Activated CD4-positive, alpha-beta T cell treated with anti-CD3 and anti-CD28 coated beads for 1 hour (primary cell): ENCODE results near the gene LTBP2.
"Not testable (repeated sequence)": the region's sequence is repeated elsewhere in the genome, so short reads cannot be mapped to it uniquely, and the experiment has no call there.

Source experiments
- DNase-seq: peaks from one replicate; pipeline ENCODE4 v3.0.0-alpha.2; 2020

LTBP2 gene

GRCh38 chr14:74547331-74547927 is 64.6 kb downstream of the LTBP2 start:
- DNase-seq = no peak

GRCh38 chr14:74546416-74546815 is 65.6 kb downstream of the LTBP2 start:
- DNase-seq = no peak

- DNase-seq = no peak
Observed at GRCh38 chr14:74545386-74545785, 66.7 kb downstream of the LTBP2 start.

GRCh38 chr14:74543771-74544438 is 68.1 kb downstream of the LTBP2 start:
- DNase-seq = no peak

- DNase-seq = no peak
Observed at GRCh38 chr14:74542056-74542685, 69.9 kb downstream of the LTBP2 start.

GRCh38 chr14:74541225-74541624 is 70.8 kb downstream of the LTBP2 start:
- no peak for DNase-seq

DNA sequence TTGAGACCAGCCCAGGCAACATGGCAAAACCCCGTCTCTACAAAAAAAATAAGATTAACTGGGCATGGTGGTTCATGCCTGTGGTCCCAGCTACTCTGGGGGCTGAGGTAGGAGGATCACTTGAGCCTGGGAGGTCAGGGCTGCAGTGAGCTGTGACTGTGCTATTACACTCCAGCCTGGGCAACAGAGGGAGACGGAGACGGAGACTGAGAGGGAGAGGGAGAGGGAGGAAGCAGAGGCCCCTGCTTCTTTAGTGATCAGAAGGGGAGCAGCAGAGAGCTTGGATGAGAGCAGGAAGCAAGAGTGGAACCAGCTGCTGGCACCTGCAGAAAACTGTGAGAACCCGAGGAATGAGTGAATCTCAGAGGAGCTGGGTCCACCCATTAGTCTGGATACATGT is 72.5 kb downstream of the LTBP2 start:
- no peak for DNase-seq

DNA sequence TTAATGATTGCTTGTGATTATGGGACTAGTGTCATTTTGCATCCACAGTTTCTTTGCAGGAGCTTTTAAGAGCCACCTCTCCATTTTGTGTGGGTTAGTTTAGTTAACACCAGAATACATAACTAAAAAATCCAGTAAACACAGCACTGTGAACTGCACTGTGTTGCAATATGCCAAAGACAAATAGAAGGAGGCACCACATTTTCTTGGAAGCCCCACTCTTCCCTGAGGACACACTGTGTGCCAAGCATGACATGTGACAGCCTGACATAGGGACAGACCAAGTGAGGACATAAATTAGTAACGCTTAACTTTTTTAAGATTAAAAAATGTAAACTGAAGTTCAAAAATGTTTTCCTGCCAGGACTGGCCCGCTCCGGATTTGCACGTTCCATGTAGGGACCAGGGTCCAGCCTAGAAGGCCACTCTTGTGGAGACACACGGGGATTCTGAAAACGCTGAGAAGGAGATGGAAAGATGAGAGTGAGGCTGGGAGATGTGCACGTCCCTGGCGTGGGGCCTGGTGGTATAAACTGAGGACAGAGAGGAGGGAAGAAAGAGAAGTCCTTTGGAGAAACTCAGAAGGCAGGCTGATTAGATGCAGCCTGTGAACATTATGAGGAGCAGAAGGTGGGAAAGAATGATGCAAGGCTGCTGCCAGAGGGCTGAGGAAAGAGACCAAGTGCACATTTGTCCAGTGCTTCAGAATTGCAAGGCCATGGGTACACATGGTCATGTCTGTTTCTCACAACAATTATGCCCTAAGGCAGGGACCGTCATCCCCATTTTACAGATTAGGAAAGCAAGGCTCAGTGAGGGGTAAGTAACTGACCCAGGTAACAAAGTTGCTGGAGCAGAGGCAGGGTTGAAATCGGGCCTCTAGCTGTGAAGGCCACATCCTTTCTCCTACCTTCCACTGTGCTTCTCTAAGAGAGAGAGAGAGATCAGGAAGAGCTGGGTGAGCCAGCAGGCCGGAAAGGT is 73.3 kb downstream of the LTBP2 start:
- no peak for DNase-seq

GRCh38 chr14:74536336-74536735 is 75.7 kb downstream of the LTBP2 start:
- not testable (repeated sequence) for DNase-seq

- no peak for DNase-seq
Observed at GRCh38 chr14:74535756-74536325, 76.2 kb downstream of the LTBP2 start.

DNA sequence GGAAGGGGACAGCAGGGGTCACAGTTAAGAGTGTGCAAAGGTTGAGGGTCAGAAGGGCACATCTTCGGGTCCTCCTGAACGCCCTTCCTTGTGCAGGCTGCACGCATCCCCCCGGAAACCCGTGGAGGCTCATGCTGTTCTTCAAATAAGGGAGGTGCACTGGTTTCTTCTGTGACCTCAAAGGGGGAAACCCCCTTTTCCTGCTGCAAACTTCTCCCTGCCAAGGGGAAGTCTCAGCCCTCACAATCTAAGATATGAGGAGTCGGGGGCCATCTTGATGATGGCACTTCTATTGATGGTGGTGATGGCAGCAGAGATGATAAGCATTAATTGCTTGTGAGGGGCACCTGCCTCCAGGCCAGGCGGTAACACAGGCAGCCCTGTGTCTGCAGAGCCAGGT is 78.5 kb downstream of the LTBP2 start:
- DNase-seq = no peak

GRCh38 chr14:74532246-74532645 is 79.8 kb downstream of the LTBP2 start:
- no peak for DNase-seq

GRCh38 chr14:74531467-74531866 is 80.6 kb downstream of the LTBP2 start:
- no peak for DNase-seq

DNA sequence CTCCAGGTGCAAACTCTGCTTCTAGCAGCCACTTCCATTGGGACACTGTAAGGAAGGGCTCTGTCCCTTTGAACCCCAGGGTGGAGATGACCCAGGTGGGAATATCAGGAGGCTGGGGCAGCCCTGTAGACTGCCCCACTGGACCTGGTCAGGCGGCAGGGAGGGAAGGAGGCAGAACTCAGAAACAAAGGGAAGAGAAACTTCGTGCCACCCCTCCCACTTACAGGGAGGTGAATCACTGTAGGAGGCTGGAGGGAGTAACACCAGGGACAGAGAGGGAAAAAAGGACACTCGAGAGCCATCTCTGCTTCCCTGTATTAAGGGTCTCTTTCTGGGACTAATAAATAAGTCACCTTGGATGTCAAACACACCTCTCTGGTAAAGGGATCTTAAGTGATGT is 81.0 kb downstream of the LTBP2 start:
- DNase-seq = no peak

DNA sequence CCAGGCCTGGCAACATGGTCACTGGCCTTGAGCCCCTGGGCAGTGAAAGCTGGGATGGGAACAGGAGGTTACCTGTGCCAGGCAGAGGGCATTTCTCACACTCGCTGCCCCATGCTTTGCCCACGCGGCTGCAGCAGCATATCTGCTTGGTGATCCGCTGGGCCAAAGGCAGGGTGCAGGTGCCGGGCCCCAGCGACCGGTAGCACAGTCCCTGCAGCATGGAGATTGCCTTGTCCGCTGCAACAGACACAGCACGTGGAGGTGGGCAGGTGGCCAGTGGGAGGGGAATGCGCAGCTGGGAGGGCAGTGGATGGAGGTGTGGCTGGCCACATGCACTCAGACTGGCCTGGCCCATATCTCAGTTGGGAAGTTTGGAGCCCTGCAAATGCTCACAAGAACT is 83.2 kb downstream of the LTBP2 start:
- no peak for DNase-seq

DNA sequence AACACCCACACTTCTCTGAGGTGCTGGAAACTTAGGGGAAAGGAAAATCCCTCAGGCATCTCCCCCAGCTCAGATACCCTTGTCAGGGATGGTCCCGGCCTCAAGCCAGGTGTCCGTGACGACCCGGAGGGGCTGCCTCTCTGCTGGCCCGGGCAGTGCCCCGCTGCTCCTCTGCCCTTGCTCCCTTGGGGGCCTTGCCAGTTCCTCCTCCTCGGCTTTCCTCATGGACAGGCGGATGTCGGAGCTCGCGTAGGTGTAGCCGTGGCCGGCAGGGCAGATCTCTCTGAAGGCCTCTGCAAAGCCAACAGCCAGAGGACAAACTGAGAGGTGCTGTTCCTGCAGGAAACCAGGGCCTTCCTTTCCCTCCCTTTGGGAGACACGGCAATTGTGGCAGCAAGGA is 83.6 kb downstream of the LTBP2 start:
- DNase-seq = no peak

GRCh38 chr14:74527736-74528280 is 84.2 kb downstream of the LTBP2 start:
- DNase-seq = no peak

DNA sequence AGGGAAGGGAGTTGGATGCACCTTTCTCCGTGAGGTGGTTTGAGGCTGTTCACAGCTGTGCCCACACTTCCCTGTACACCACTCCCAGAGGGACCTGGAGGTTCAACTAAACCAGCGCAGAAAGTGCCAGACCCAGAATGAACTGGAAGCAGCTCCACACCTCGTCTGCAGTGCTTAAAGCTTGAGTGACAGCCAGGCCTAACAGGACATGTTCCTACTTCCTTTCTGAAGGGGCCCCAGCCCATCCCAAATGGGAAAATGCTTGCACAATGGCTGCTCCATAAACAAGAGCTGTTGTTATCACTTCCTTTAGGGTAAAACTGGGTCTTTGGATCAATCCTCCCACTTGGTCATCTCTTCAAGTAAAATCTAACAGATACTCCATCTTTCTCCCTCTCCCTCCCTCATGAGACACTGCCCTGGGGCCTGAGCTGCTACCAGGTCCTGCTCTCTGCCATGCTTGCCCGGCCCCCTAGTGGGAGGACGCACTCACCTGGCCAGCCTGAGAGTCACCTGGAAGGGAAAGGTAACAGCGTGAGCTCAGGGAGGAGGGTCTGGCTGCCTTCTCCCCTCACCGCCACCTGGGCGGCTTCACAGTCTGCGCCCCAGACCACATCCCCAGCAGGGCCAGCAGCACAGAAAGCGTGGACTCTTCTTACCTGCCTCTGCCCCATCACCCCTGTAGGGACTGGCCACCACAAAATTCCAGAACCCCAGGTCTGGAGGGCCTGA is 85.0 kb downstream of the LTBP2 start:
- DNase-seq = no peak

- DNase-seq = no peak
Observed at GRCh38 chr14:74525361-74525851, 86.6 kb downstream of the LTBP2 start.

DNA sequence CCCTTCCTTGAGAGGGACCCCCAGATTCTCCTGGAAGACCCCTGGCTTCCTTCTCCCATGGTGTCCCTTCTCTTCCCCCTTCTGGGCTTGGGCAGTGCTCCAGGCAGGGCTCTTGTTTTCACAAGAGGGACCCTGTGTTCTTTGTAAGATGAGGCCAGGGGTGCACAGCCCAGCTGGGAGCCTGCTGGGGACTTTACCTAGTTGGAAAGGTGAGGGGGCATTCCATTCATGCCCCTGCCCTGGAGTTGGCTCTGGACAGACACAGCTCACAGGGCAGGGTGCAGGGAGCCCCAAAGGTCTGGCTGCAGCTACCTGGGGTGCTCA is 87.3 kb downstream of the LTBP2 start:
- DNase-seq = no peak

DNA sequence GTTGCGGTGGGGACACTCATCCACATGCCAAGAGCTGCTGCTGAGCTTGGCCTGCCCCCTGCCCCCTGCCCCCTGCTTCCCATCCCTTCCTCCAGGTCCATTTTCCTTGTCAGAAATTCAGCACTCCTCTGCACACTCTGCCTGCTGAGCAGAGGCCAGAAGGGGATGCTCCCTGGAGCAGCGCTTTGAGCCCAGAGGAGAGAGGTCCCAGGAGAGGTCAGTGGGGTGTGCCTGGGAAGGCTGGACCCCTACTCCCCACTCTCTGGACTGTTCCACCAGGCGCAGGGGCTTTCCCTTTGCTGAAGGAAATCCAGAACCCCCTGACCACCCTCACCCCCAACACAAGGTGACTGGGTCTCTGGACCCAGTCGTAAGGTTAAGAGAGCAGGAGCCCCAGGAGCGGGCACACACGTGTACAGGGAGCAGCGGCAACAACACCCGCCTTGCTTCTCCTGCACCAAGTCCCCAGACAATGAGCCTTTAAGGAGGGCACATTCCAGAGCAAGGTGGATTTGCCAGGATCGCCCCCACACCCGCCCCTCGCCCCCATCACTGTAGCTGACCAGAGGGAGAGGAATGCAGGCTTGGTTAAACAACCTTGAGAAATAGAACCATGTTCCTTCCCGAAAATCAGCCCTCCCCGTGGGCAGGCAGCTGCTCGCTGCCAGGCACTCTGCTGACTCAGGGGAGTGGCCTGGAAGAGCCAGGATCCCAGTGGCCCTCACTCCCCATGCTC is 87.8 kb downstream of the LTBP2 start:
- DNase-seq = no peak
